Transverse colon (tissue), 4 donors: ENCODE data around the gene GALNT17. TPM values are rescaled to one million over a fixed set of nuclear protein-coding genes. Genes with fewer than 3 reads are reported as not detected.

ENCODE experiments used
- DNase-seq: peaks from one replicate; pipeline ENCODE4 v3.0.0-alpha.2; 2019
- H3K27ac ChIP-seq, 4 donors: fragments of 200-600 bp; sonication (generic); 2 replicates each; pipeline ENCODE4 v1.5.1; 2016 to 2018; ENCODE audit warnings: inconsistent platforms in 4 of 4
- H3K27me3 ChIP-seq: fragments of 200-600 bp; sonication (generic); 2 replicates; pipeline ENCODE4 v1.5.1; 2017; ENCODE audit warnings: inconsistent platforms
- H3K36me3 ChIP-seq, 4 donors: fragments of 200-600 bp; sonication (generic); 2 replicates each; pipeline ENCODE4 v1.5.1; 2017 to 2019; ENCODE audit warnings: inconsistent platforms in 4 of 4
- H3K4me1 ChIP-seq, 4 donors: fragments of 200-600 bp; sonication (generic); 2 replicates each; pipeline ENCODE4 v1.5.1; 2017 to 2020; ENCODE audit warnings: inconsistent platforms in 4 of 4
- H3K4me3 ChIP-seq, 4 donors: fragments of 200-600 bp; sonication (generic); 1 replicate in 1 of 4; 2 replicates in 3 of 4; pipeline versions ENCODE4 v1.5.1 to v1.6.1; 2017 to 2019; ENCODE audit warnings: inconsistent platforms in 4 of 4
- H3K9me3 ChIP-seq, 2 donors: fragments of 200-600 bp; sonication (generic); 2 replicates each; pipeline ENCODE4 v1.5.1; 2017 to 2019; ENCODE audit warnings: inconsistent platforms in 2 of 2
- CTCF ChIP-seq, 5 experiments: fragments of 200-600 bp in 3 of 5; fragments of 450-650 bp in 2 of 5; sonication (generic) in 3 of 5; IDR thresholded peaks; 1 replicate in 2 of 5; 2 replicates in 3 of 5; pipeline ENCODE4 v1.5.1; 2016 to 2017; ENCODE audit warnings: antibody characterized with exemption in 5 of 5, inconsistent platforms in 3 of 5, mild to moderate bottlenecking in 2 of 5, moderate library complexity in 1 of 5
- EP300 ChIP-seq: sonication (generic); formaldehyde crosslinking; IDR thresholded peaks from one replicate; pipeline ENCODE4 v1.6.1; 2017; ENCODE audit warnings: antibody characterized with exemption, low read depth
- POLR2A ChIP-seq: fragments of 450-650 bp; IDR thresholded peaks from one replicate; pipeline ENCODE4 v1.6.1; 2016; ENCODE audit warnings: antibody characterized with exemption, mild to moderate bottlenecking, moderate library complexity
- POLR2AphosphoS5 ChIP-seq, 3 donors: sonication (generic); formaldehyde crosslinking; IDR thresholded peaks; one replicate each; pipeline ENCODE4 v1.6.1; 2016; ENCODE audit warnings: antibody characterized with exemption in 3 of 3
- WGBS, 2 donors: methylation state at CpG; one replicate each; pipeline ENCODE4 v1.1.5; 2018; ENCODE audit warnings: low coverage in 1 of 2; 5-methylcytosine and 5-hydroxymethylcytosine counted together
- in situ Hi-C, 4 donors: fragments of 200-750 bp; cut with MboI; loops; one replicate each; pipeline versions ENCODE4 v1.15.0 to v1.15.1; 2017; ENCODE audit warnings: low sequenced_read_pairs in 3 of 4, low pct_ligation_motif_present in 1 of 4, low pct_unique_long_range_greater_than_20kb in 1 of 4
- intact Hi-C: fragments of 100-400 bp; cut with DNase I; formaldehyde crosslinking; loops from one replicate; pipeline ENCODE4 v1.15.1; 2023; ENCODE audit warnings: low total_unique reads
- total RNA-seq, 4 donors: library from RNA; depleted of rRNA; stranded (reverse); fragments of >200 nt; gene quantifications; one replicate each; pipeline ENCODE4 v1.1.0, GENCODE V29; 2016

The GALNT17 gene
- total RNA-seq, 4 donors from 2014 or later = 2.6 to 6.6 (median 5.7) TPM

DNA sequence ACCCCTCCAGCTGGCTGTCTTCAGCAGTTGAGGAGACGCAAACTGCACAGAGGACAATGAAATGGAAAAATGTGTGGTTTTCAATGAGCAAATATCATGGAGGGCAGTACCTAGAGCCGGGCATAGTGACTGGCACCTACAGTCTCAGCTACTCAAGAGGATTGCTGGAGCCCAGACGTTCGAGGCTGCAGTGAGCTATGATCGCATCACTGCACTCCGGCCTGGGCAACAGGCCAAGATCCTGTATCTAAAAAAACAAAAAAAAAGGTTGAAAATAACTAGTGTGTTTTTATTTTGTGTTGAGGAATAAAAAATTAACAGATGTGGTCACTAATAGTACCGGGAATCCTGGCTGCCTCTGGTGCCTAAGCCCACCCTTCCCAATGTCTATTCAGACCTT is 345.5 kb downstream of the GALNT17 start:
- 74 to 83% methylated on average over 6 to 7 of the region's 7 CpGs for WGBS, 2 donors
- TF ChIP-seq POLR2A = no peak
- no peak for TF ChIP-seq CTCF (IDR thresholded peaks at IDR 0.05)
- TF ChIP-seq POLR2AphosphoS5 (IDR thresholded peaks at IDR 0.05) = no peak
- no peak for TF ChIP-seq EP300
- intact Hi-C loops (no loop called here), in situ Hi-C loops (no loop called here)
- Histone ChIP-seq H3K9me3 (peaks cover 4 to 5% of the 10 kb centered on the region in 2 donors), H3K27me3 (no peaks in the 10 kb centered on the region), H3K36me3 (no peaks in the 10 kb centered on the region), H3K27ac (no peak overlapping the region), H3K4me1 (no peaks in the 10 kb centered on the region), H3K4me3 (no peak overlapping the region)
- no peak for DNase-seq

GRCh38 chr7:71479231-71479630 is 347.3 kb downstream of the GALNT17 start:
- intact Hi-C loops (no loop called here), in situ Hi-C loops (no loop called here)
- Histone ChIP-seq H3K4me1 (no peaks in the 10 kb centered on the region), H3K9me3 (peaks cover 0 to 5% of the 10 kb centered on the region in 2 donors), H3K27me3 (no peaks in the 10 kb centered on the region), H3K36me3 (no peaks in the 10 kb centered on the region), H3K27ac (no peak overlapping the region), H3K4me3 (no peak overlapping the region)
- 39 to 73% methylated on average over 2 of the region's 2 CpGs for WGBS, 2 donors
- DNase-seq = no peak
- TF ChIP-seq CTCF (IDR thresholded peaks at IDR 0.05) (no peak), POLR2A (no peak), EP300 (no peak), POLR2AphosphoS5 (IDR thresholded peaks at IDR 0.05) (no peak)

- in situ Hi-C loops = no loop called here
- intact Hi-C loops = no loop called here
- Histone ChIP-seq H3K4me3 (no peak overlapping the region), H3K27me3 (no peaks in the 10 kb centered on the region), H3K36me3 (no peaks in the 10 kb centered on the region), H3K9me3 (peaks cover 0 to 5% of the 10 kb centered on the region in 2 donors), H3K4me1 (no peaks in the 10 kb centered on the region), H3K27ac (no peak overlapping the region)
- TF ChIP-seq EP300 (no peak), CTCF (IDR thresholded peaks at IDR 0.05) (no peak), POLR2AphosphoS5 (IDR thresholded peaks at IDR 0.05) (no peak), POLR2A (no peak)
- no peak for DNase-seq
- WGBS, 2 donors = 92% methylated on average over 2 of the region's 2 CpGs; no CpG with 5 or more reads in 1 of the 2 donors
Measured at GRCh38 chr7:71480791-71481190, 348.8 kb downstream of the GALNT17 start.

DNA sequence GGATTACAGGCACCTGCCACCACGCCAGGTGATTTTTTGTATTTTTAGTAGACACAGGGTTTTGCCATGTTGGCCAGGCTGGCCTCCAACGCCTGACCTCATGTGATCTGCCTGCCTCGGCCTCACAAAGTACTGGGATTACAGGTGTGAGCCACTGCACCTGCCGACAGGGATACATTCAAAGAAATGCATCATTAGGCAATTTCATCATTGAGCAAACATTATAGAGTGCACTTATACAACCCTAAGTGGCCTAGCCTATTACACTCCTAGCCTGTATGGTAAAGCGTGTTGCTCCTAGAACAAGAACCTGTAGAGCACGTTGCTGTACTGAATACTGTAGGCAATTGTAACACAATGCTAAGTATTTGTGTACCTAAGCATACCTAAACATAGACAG is 350.3 kb downstream of the GALNT17 start:
- WGBS, 2 donors = 87% methylated on average over 6 of the region's 6 CpGs; no CpG with 5 or more reads in 1 of the 2 donors

More for the DNA sequence above, 350.3 kb downstream of the GALNT17 start:
- H3K4me3 ChIP-seq = no peak overlapping the region
- no peaks in the 10 kb centered on the region for H3K27me3 ChIP-seq
- H3K27ac ChIP-seq = no peak overlapping the region
- H3K9me3 ChIP-seq = peaks cover 0 to 5% of the 10 kb centered on the region in 2 donors
- H3K36me3 ChIP-seq = no peaks in the 10 kb centered on the region
- TF ChIP-seq EP300 = no peak
- no peak for TF ChIP-seq POLR2AphosphoS5 (IDR thresholded peaks at IDR 0.05)
- no peak for TF ChIP-seq CTCF (IDR thresholded peaks at IDR 0.05)
- TF ChIP-seq POLR2A = no peak
- in situ Hi-C loops = no loop called here
- no peak for DNase-seq
- no peaks in the 10 kb centered on the region for H3K4me1 ChIP-seq
- intact Hi-C loops = no loop called here
